HG02884 (cell line): Measurements from ENCODE around the gene COTL1.
A peak's percentile ranks its signal among the peaks of the same experiment; 100 is the strongest.

Experiments
- ATAC-seq: cut with Tn5 transposase; IDR thresholded peaks from one replicate; pipeline ENCODE4 v1.9.1; 2021; ENCODE audit warnings: mild to moderate bottlenecking, moderate library complexity; ENCODE audit not compliant: unreplicated experiment

COTL1 gene

DNA sequence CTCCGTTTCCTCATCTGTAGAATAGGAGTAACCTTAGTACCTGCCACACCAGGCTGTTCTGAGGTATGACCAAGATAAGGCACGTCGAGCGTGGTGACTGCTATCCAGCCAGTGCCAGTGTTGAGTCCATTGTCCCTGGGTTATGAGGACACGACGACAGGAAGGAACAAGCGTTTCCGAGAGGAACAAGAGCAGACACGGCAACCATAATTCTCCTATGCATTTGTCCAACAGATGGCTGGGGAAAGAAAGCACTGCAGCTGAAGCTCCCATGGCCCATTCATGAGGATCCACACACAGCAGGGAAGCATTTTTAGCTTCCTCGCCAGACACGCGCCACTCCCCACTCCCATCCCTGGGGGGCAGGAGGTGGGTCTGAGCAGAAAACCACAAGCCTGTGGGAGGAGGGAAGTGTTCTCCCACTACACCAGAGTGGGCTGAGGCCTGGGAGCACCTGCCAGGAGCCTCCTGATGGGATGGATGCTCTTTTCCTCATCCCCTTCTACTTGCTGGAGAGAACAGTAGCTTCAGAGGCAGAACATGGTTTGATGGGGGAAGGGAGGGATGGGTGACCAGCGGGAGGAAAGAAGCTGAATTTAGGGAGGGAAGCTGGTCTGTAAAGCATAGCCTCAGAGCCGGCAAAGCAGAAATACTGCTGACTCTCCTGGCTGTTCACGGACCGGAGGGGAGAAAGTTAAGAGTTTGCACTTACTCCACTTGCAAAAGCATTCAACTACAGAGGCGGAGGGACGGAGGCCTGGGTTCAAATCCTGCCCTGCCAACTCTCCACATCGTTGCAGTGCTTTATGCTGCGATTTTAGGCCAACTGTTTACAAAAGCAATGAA, 2.7 kb downstream of the COTL1 start:
- ATAC-seq = no peak

DNA sequence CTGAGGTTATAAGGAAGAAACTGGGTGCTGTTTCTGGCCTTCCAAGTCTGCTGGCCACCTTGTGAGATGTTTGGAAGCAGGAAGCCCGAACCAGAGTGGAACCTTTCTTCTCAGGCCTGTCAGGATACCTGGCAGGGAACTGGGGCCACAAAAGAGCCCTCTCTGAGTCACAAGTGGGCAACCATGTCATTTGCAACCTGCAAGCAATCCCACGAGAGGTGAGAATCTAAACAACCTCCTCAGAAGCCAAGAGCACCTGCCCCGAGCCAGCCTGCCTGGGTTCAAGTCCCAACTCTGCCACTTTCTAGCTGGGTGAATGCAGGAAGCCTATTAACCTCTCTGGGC, 3.3 kb downstream of the COTL1 start:
- ATAC-seq = no peak

DNA sequence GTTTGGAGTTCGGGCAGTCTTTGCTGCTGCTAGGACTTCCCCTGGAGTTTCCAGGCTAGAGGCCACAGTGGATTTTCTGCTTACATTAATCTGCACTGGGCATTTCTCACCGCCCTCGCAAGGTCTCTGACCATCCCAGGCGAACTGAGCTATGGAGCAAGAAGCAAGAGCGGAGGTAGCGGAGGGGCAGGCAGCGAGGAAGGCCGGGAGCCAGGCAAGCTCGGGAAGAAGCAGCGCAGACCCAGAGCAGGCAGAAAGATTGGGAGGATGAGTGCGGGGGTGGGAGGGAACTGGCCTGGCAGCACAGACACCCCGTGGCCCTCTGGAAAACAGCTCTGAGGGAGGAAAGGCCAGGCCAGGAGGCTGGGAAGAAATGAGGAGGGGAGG, 3.8 kb downstream of the COTL1 start:
- ATAC-seq = no peak

DNA sequence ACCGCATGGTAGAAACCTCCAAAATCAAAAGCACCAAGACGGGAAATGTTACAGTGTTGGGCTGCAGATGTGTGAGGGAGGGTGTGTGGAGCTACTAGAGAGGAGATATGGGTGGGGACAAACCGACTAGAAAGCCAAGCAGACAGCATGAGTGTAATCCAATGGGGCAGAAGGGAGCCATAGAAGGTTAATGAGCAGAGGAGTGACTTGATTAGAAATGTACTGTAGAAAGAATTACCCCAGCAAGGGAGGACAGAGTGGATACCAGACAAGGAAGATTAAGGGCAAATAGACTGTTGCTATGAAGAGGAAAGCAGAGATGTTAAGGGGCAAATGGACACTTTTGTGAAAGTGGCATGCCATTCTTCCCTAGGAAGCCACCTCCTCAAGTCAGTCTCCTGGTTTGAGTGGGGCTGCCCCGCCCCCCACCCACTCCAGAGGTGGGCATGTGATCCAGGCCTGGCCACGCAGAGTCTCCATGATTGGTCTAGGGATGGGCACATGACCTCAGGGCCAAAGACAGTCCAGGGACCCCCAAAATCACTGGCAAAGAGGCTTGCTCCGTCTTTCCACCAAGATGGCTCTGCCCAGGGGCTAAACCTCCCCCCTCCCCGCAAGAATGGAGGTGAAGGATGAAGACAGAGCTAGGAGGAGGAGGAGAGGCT, 4.3 kb downstream of the COTL1 start:
- no peak for ATAC-seq

DNA sequence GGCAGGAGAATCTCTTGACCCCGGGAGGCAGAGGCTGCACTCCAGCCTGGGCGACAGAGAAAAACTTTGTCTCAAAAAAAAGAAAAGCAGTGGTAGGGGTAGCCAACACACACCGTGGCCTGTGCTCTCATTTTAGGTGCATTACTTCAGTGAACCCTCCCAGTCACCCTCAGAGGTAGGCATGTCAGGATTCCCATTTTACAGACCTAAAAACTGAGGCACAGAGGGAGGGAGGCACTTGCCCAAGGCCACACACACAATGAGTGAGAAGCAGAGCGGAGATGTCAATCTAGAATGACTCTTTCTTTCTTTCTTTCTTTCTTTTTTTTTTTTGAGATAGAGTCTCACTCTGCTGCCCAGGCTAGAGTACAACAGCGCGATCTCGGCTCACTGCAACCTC, 5.2 kb downstream of the COTL1 start:
- ATAC-seq = no peak

DNA sequence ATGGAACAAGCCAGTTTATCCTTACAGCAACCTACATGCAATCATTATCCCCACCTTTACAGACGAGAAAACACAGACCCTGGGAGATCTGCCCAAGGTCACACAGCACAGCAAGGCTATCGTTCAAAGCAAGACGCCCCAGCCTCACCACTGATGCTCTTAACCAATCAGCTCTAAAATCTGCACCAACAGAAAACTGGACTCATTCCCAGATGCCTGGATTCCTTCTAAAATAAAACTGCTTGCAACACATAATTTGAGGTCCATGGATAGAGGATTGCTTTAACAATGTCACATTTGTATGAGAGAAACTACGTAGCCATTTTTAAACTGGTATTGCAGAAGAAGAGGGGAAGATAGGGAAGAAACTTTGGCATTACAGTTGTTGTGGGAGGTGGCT, 6.8 kb downstream of the COTL1 start:
- ATAC-seq = no peak

DNA sequence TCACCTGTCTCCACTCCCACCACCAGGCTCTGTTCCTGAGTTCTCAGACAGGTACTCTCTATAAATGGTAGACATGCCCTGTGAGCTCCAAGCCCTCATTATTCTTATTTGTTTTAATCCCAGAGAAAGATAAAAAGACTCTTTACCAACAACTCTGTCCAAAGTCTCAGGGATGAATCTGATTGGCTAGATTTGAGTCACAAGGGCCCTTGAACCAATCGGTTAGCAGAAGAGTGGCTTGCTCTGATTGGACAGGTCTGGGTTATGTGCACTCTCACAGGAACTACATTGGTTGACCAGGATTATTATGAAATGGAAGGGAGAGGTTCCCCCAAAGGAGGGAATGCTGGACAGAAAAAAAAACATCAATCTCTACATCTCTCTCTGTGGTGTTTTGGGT, 7.5 kb downstream of the COTL1 start:
- ATAC-seq = no peak

DNA sequence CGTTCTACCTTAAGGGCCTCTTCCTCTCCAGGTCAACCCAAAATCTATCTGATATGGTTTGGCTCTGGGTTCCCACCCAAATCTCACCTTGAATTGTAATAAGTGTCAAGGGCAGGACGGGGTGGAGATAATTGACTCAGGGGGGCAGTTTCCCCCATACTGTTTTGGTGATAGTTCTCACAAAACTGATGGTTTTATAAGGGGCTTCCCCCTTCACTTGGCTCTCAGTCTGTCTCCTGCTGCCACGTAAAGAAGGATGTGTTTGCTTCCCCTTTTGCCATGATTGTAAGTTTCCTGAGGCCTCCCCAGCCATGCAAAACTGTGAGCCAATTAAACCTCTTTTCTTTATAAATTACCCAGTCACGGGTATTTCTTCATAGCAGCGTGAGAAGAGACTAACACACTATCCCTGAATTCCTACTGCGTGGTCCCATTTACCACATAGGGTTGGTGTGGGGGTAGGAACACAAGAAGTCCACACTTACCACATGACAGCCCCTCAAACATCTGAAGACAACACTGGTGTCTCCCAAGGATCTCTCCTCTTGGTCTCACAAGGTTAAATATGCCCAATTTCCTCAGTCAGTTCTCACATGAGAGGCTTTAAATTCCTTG, 8.2 kb downstream of the COTL1 start:
- no peak for ATAC-seq

DNA sequence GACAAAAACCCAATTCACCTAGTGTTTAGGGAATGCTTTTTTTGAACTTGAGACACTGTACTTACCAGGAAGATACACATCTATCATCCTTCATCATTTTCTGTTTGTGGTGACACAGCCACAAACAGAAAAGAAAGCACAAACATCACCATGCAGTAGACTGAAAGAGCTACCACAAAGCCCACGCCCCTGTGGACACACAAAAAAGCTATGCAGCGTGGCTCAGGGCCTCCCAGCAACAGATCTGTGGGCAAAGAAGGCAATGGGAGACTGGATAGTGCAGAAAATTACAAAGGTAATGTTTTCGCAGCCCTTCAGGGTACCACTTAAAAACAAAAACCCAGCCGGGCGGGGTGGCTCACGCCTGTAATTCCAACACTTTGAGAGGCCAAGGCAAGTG, 9.6 kb downstream of the COTL1 start:
- no peak for ATAC-seq

DNA sequence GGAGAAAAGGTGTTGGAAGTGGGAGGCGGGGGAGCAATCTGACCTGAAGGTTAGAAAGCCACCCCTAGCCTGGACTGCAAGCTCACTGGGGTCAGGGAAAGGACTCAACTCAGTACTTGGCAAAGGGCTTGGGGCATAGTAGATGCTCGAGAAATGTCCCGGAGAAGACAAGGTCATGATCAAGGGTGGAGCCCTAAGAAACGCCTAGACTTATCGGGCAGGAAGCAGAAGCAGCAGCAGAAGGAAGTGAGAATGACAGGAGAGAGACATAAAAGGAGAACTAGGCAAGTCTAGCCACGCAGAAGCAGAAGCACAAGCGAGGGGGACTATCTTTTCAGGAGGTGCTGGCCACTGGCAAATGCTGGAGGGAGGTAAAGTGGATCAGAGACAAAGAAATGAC, 10.2 kb downstream of the COTL1 start:
- ATAC-seq = peak; percentile 67

DNA sequence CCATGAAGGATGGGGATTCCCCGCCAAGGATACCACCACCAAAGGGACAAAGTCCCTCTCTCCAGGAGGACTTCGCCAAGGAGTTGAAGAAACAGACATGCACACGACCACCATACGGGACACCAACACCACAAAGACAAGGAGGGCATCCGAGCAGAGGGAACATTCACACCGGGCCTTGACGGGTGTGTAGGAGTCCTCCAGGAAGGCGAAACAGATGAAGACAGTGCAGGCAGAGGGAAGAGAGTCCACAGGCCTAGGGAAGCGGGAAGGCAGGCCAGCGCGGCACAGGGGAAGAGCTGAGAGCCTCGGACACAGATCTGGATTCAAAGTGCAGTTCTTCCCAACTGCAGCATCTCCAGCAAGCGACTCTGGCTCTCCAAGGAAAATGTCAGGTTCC, 10.8 kb downstream of the COTL1 start:
- no peak for ATAC-seq

DNA sequence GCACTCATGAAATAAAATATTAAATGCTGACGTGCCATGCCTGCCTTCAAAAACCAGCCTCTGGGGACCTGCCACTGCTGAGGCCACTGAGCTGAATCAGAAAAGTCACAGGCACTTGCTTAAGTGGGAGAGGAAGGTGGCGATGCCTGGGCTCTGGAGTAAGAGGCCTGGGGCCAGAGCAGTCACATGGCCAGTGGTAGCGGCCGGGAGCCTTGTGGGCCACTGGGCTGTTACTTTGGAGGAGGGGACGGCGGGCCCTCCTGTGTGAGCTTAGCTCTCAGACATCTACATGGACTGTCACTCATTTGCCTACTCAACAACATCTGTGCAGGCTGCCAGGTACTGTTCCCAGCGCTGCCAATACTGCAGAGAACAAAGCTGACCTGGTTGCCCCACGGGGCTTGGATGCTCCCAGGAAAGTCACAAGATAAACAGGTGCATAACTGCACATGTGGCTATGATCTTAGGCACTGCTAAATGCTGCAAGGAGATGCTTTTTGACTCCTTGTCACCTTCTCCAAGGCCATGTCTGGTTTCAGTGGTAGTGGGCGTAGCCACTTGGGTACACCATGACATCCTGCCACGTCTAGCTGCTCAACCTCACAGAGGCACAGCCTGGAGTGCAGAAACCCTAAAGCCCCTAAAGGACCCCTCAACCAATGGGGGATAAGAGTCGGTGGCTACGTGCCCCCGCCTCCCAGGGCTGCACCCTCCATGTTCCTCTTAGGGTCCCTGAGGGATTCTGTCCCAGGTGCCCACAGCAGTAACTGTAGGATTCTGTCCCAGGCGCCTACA, 11.6 kb downstream of the COTL1 start:
- ATAC-seq = no peak

DNA sequence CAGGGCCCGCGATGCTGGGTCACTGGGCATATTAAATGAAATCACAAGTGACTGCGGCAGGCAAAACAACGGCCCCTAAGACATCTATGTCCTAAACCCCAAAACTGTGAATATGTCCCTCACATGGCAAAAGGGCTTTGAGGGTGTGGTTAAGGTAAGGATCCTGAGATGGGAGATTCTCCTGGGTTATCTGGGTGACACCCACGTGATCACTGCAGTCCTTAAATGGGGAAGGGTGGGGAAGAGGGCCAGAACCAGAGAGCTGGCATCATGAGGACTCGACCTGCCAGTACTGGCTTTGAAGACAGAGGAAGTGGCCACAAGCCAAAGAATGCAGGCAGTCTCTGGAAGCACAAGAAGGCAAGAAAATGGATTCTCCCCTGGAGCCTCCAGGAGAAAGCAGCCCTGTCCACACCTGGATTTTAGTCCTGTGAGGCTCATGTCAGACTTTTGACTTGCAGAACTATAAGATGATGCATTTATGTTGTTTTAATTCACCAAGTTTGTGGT, 12.5 kb downstream of the COTL1 start:
- no peak for ATAC-seq

DNA sequence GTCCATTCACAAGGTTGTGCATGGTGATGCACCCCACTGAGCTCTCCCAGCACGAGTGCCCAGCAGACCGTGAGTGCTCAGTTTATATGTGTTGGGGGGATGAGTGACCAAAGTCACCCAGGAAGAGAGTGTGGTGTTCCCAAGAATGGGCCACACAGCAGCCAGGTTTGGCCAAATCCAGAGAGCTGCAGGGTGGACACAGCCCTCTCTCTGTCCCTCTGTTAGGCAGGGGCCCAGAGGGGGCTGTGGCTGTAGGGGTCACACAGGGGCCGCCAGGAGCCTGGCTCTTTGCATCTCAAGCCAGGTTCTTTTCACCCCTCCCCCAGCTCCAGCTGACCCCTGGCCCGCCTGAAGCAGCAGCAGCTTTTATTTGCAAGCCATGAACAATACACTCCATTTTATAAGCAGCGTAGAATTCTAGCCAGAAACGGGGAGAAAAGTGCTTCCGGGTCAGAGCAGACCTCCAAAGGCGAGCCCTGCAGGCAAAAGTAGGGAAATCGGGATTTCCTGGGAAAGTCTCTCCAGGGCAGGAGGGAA, 13.3 kb downstream of the COTL1 start:
- ATAC-seq = no peak

DNA sequence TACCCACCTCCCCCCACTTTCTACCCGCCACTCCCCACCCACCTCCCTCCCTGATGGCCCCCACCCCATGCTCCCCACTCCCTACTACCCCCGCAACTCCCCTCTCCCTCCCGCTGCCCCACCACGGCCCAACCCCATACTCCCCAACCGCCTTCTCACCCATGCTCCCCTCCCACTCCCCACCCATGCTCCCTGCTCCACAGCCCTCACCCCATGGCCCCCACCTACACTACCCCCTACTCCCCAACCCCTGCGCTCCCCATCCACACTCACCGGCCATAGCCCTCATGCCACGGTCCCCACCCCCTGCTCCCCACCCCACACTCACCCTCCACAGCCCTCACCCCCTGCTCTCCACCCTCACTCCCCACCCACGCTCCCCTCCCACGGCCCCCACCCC, 13.9 kb downstream of the COTL1 start:
- no peak for ATAC-seq

DNA sequence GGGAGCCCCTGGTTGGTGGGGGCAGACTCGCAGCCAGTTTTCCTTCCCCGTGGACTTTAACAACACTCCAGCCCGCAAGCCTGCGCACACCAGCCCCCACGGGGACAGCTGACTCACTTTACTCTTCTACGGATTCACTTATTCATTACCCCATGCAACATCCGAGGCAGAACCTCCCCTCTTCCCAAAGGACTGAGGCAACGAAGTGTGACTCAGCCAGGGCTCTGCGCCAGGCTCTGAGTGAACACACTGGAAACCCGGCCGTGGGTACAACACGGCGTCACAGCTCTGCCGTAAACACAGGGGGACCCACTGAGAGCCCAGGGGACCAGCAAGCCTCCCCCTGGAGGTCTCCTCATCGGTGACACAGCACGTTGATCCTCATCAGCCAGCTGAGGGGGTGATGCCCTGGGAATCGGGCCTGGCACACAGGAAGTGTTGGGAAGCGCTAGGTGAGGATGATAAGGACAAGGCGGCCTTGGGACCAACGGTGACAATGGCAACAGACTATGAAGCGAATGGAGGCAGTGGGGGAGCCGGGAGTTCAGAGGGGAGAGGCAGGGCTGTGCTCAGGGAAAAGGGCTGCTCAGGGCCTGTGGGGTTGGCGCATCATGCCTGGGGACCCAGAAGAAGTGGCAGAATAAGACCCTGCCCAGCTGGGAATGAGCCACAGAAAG, 14.6 kb downstream of the COTL1 start:
- ATAC-seq = no peak

DNA sequence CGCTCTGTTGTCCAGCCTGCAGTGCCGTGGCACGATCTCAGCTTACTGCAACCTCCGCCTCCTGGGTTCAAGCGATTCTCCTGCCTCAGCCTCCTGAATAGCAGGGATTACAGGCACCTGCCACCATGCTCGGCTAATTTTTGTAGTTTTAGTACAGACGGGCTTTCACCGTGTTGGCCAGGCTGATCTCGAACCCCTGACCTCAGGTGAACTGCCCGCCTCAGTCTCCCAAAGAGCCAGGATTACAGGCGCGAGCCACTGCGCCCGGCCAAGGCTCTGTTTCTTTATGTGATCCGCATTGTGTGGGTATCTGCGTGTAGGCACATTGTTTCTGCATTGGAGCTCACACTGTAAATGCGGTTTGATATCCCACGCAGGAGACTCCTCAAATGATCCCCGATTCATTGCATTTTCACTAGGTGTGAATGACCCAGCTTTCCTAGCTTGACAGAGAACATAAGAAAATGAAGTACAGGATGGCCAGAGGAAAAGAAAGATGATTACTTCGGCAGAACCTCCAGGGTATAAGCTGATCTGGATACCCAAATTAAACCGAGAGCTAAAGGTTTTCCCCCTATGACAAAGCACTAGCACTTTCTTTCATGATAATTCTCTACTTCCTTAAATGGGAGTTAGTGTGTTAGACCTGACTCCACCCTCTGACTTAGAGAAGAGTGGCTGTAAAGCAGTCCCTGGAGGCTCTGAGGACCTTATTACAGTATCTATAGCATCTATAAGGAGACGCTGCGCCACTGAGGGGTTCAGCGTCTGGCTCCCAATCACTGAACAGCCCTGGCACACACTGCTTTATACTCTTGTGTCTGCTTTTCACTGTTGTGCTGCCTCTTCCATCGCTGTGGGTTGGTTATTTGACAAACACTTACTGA, 17.3 kb downstream of the COTL1 start:
- ATAC-seq = peak; percentile 49

DNA sequence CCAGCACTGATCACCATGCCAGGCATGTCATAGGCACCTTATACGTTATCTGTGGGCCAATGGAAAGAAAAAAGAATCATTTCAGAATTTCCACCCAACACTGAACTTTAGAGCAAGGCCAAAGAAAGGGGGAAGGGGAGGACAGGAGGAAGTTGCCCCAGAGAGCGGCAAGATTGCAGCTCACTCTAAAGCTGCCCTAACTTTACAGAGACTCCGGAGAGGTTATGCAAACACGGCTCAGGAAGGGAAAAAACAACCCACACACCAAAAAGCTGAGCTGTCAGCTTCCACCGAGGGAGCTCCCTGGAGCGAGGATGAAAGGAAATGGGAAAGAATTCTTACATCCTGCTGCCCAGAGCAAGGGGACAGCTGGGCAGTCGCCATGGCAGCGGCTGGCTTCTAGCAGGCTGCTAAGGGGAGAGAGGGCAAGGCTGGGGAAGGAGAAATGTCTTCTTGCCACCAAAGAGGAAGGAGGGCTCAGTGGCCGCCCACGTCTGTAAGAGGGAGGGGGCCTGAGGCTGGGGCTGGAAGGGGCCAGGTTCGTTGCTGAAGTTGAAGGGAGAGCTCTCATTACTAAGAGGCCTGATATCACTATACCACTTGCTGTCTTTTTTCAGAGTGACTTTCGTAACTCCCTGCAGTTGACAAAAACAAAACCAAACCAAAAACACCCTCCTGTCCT, 18.2 kb downstream of the COTL1 start:
- no peak for ATAC-seq

DNA sequence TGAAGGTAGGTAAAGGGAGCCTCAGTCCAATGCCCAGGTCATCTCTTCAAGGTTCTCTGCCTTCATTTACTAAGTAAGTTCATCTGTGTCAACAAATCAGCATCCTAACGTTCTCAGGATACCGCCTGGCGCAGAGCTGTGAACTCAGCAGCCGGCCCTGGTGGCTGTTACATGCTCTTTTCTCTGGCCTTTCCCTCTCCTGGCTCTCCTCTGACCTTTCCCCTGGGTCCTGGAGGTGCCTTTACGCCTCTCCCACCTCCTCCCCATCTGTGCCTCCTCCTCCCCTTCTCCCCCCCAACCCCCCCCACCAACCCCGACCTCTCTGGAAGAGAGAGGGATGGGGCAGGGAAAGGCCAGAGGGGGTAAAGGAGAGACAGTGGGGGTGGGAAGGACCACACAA, 19.5 kb downstream of the COTL1 start:
- no peak for ATAC-seq
